LNCaP clone FGC (cell line): ENCODE results near the gene PHF21A.

Source experiments
- DNase-seq: peaks from one replicate; pipeline ENCODE4 v3.0.0-alpha.2; 2011; ENCODE audit warnings: low read depth
- H3K4me3 ChIP-seq: 2 replicates; pipeline ENCODE4 v1.5.1; 2011; ENCODE audit warnings: mild to moderate bottlenecking, low read depth, low read length, control low read depth
- TF ChIP-seq, protein P1 (sequence below): IDR thresholded peaks from 2 replicates; pipeline ENCODE4 v1.5.1; 2012; ENCODE audit warnings: mild to moderate bottlenecking; ENCODE audit not compliant: control insufficient read depth, insufficient read depth; ENCODE audit errors: extremely low read depth

The PHF21A gene

DNA sequence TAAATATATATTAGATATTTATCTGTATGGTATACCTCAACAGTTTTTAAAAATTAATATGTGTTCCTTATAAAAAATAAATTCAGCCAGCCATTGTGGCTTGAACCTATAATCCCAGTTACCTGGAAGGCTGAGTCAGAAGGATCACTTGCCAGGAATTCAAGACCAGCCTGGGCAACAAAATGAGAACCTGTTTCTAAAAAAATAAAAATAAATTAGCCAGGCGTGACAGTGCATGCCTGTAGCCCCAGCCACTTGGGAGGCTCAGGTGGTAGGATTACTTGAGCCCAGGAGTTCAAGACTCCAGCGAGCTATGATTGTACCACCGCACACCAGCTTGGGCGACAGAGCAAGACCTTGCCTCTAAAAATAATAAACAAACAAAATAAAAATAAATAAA, 54.9 kb downstream of the PHF21A start:
- peak; percentile 37 for DNase-seq
- TF ChIP-seq, protein P1, sequence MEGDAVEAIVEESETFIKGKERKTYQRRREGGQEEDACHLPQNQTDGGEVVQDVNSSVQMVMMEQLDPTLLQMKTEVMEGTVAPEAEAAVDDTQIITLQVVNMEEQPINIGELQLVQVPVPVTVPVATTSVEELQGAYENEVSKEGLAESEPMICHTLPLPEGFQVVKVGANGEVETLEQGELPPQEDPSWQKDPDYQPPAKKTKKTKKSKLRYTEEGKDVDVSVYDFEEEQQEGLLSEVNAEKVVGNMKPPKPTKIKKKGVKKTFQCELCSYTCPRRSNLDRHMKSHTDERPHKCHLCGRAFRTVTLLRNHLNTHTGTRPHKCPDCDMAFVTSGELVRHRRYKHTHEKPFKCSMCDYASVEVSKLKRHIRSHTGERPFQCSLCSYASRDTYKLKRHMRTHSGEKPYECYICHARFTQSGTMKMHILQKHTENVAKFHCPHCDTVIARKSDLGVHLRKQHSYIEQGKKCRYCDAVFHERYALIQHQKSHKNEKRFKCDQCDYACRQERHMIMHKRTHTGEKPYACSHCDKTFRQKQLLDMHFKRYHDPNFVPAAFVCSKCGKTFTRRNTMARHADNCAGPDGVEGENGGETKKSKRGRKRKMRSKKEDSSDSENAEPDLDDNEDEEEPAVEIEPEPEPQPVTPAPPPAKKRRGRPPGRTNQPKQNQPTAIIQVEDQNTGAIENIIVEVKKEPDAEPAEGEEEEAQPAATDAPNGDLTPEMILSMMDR = no peak
- H3K4me3 ChIP-seq = no peak overlapping the region

DNA sequence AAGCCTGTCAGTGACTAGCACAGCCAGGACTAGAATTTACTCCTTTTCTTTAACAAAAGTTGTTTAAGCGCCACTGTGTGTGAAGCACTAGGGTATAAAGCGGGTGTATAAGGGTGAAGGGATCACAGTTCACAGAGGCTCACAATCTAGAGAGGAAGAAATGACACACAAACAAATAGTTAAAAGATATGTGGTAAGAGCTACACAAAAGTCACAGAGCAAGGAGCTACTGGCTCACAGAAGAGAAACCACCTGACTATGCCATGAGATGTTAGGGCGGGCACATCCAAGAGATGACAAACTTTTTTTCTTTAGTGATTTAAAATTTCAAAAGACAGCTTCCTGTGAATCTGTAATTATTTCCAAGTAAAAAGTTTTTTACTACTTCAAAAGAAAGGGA, 55.6 kb downstream of the PHF21A start:
- no peak for DNase-seq
- no peak overlapping the region for H3K4me3 ChIP-seq
- TF ChIP-seq, protein P1 = no peak

DNA sequence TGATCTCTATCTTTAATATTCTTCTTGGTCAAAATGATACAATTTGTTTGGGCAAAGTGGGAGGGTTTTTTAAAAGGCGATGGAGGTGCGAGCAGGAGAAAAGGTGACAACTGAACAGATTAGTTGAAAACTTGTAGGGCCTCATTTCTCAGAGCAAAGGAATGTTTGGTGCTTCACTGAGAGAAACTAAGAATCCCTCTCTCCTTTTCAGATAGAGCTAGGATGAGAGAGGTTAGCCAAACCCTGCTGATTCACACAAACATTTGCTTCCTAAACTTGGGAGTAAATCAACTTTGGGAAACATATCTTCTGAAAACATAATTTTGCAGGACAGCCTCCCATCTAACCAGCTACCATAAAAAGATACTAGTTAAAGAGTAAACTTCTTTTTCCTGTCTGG, 57.0 kb downstream of the PHF21A start:
- no peak for DNase-seq
- H3K4me3 ChIP-seq = no peak overlapping the region
- TF ChIP-seq, protein P1 = no peak

DNA sequence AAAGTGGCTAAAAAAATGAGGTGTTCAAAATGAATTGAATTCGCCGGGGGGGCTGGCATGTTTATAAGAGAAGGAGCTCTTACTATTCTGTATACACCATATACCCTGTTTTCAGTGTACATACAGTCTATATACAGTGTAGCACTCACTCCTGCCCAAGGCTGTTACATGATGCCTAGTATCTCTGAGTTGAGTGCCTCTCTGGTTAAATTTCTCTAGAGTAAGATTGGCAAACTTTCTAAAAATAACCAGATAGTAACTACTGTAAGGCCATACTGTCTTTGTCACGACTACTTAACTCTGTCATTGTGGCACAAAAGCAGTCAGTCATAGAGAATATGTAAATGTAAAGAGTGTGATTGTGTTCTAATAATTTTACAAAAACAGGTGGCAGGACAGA, 58.1 kb downstream of the PHF21A start:
- TF ChIP-seq, protein P1 = no peak
- no peak overlapping the region for H3K4me3 ChIP-seq
- no peak for DNase-seq

DNA sequence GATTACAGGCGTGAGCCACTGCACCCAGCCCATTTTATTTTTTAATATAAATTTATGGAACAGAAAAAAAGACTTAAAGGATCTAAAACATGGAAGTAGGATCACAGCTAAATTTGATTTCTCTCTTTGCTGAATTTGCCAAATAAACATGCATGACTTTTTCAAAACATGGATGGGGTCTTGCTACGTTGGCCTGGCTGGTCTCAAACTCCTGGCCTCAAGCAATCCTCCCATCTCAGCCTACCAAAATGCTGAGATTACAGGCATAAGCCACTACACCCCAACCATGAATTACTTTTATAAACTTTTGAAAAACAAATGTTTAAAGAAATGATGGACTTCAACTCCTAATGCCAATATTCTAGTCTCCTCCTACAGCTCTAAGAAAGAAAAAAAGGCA, 61.2 kb downstream of the PHF21A start:
- TF ChIP-seq, protein P1 = no peak
- no peak overlapping the region for H3K4me3 ChIP-seq
- DNase-seq = no peak

DNA sequence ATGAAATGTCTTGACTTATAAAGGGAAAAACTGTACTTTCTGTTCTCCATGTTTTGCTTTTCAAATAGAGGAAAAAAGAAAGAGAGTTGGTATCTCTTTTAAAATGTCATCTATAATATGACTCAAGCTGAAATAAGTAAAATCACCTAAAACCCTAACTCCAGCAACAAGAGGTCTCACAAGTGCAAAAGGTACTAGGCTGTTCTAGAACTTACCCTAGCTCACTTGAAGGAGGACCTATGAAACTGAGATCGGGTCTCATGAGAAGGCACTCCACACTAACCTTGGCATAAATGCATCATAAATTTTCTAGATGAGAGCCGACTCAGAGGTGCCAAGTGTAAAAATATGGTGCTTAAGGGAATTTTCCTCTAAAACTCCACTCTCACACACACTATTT, 63.8 kb downstream of the PHF21A start:
- no peak for DNase-seq
- TF ChIP-seq, protein P1 = no peak
- H3K4me3 ChIP-seq = no peak overlapping the region

DNA sequence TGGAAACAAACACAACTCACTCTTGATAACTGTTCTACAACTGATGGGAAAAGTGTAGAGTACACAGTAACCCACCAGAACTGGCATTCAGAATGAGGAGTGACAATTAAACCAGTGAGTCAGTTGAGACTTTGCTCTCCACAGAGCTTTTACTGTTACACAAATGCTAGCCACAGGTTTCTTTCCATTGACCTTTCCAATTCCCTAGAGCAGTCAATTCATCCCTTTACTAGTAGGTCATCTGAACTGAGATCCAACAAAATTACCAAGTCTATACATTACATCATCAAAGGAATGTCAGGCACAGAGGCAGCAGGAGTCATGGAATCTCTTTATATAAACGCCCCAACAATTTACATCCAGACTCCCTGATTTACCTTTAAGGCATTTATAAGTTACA, 65.9 kb downstream of the PHF21A start:
- DNase-seq = no peak
- TF ChIP-seq, protein P1 = no peak
- H3K4me3 ChIP-seq = no peak overlapping the region
